Liver (tissue), 3 donors: ENCODE measurements around the gene CAMP.

Experiments used
- CTCF ChIP-seq: fragments of 150-350 bp; IDR thresholded peaks from 2 replicates; pipeline ENCODE4 v1.5.1; 2017; ENCODE audit warnings: improper control_type of control experiment, low read depth, low read length; ENCODE audit not compliant: missing input control
- EGR1 ChIP-seq, 2 donors: IDR thresholded peaks; 2 replicates each; pipeline ENCODE4 v1.6.1; 2016 to 2018; ENCODE audit warnings: antibody characterized with exemption in 2 of 2, low read depth in 2 of 2
- GABPA ChIP-seq, 2 donors: IDR thresholded peaks in 1 of 2; conservative IDR thresholded peaks in 1 of 2; 2 replicates each; pipeline ENCODE4 v1.6.1; 2016; ENCODE audit warnings: antibody characterized with exemption in 2 of 2, mild to moderate bottlenecking in 1 of 2, moderate library complexity in 1 of 2
- MAX ChIP-seq: IDR thresholded peaks from 2 replicates; pipeline ENCODE4 v1.6.1; 2016; ENCODE audit warnings: antibody characterized with exemption
- RAD21 ChIP-seq, 2 donors: IDR thresholded peaks; 2 replicates each; pipeline ENCODE4 v1.6.1; 2016; ENCODE audit warnings: antibody characterized with exemption in 2 of 2, mild to moderate bottlenecking in 2 of 2
- REST ChIP-seq: IDR thresholded peaks from 2 replicates; pipeline ENCODE4 v1.6.1; 2016; ENCODE audit warnings: antibody characterized with exemption, mild to moderate bottlenecking
- RXRA ChIP-seq, 2 donors: IDR thresholded peaks; 2 replicates each; pipeline ENCODE4 v1.6.1; 2017 to 2018; ENCODE audit warnings: antibody characterized with exemption in 2 of 2, mild to moderate bottlenecking in 1 of 2
- SP1 ChIP-seq: IDR thresholded peaks from 2 replicates; pipeline ENCODE4 v1.6.1; 2018; ENCODE audit warnings: antibody characterized with exemption, mild to moderate bottlenecking
- TAF1 ChIP-seq: conservative IDR thresholded peaks from 2 replicates; pipeline ENCODE4 v1.6.1; 2016; ENCODE audit warnings: antibody characterized with exemption, mild to moderate bottlenecking
- YY1 ChIP-seq: IDR thresholded peaks from 2 replicates; pipeline ENCODE4 v1.6.1; 2016; ENCODE audit warnings: antibody characterized with exemption, mild to moderate bottlenecking
- TF ChIP-seq, protein P1 (sequence below): IDR thresholded peaks from 2 replicates; pipeline ENCODE4 v1.6.1; 2016; ENCODE audit warnings: antibody characterized with exemption
- TF ChIP-seq, protein P2 (sequence below): IDR thresholded peaks from 2 replicates; pipeline ENCODE4 v1.6.1; 2016; ENCODE audit warnings: antibody characterized with exemption
- donor health status: healthy.
- donor health status: healthy.

DNA sequence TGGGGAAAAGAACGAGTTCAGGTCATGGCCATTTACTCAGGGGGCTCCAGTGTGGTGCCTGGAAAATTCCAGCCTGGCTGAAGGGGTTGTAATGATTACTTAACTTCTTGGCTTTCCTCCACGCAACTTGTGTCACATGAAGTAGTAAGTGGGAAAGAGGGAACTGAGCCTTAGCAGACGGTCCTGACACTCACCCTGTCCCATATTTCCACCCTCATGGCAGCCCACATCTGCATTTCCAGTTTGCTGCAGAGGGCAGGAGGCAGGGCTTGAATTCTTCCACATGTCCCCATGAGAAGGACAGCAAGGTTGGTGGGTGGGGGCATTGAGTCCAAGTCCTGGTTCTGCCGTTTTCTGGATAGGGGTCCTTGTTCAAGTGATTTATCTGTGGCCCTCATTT, 7.8 kb upstream of the CAMP start:
- no peak for TF ChIP-seq CTCF
- TF ChIP-seq REST = no peak
- no peak for TF ChIP-seq SP1
- TF ChIP-seq YY1 = no peak
- TF ChIP-seq EGR1 (IDR thresholded peaks at IDR 0.05; ENCODE audit: low read depth in 2 of 2) = no peak
- no peak for TF ChIP-seq RAD21 (IDR thresholded peaks at IDR 0.05)
- TF ChIP-seq TAF1 = no peak
- TF ChIP-seq, protein P1, sequence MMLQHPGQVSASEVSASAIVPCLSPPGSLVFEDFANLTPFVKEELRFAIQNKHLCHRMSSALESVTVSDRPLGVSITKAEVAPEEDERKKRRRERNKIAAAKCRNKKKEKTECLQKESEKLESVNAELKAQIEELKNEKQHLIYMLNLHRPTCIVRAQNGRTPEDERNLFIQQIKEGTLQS = no peak
- TF ChIP-seq RXRA (IDR thresholded peaks at IDR 0.05) = no peak
- no peak for TF ChIP-seq MAX
- no peak for TF ChIP-seq GABPA (IDR thresholded peaks at IDR 0.05 in 1 of 2, conservative IDR thresholded peaks at IDR 0.05 in 1 of 2)
- TF ChIP-seq, protein P2, sequence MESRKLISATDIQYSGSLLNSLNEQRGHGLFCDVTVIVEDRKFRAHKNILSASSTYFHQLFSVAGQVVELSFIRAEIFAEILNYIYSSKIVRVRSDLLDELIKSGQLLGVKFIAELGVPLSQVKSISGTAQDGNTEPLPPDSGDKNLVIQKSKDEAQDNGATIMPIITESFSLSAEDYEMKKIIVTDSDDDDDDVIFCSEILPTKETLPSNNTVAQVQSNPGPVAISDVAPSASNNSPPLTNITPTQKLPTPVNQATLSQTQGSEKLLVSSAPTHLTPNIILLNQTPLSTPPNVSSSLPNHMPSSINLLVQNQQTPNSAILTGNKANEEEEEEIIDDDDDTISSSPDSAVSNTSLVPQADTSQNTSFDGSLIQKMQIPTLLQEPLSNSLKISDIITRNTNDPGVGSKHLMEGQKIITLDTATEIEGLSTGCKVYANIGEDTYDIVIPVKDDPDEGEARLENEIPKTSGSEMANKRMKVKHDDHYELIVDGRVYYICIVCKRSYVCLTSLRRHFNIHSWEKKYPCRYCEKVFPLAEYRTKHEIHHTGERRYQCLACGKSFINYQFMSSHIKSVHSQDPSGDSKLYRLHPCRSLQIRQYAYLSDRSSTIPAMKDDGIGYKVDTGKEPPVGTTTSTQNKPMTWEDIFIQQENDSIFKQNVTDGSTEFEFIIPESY = no peak
